T-cell (primary cell): ENCODE data around the gene KCNQ1OT1. TPM values are rescaled to one million over a fixed set of nuclear protein-coding genes. Genes with fewer than 3 reads are reported as not detected.

Experiments used
- ATAC-seq, 4 experiments: fragments of 200-7000 bp in 3 of 4; fragments of 150-1000 bp in 1 of 4; cut with Tn5 transposase; replicated peaks in 1 of 4; 1 replicate in 3 of 4; 2 replicates in 1 of 4; pipeline ENCODE4 v1.10.0; 2021; ENCODE audit warnings: moderate library complexity in 3 of 4, mild to moderate bottlenecking in 2 of 4, moderate number of reproducible peaks in 1 of 4
- CTCF ChIA-PET, 2 donors: fragments of 300-600 bp; sonication (Branson Sonifier 250); formaldehyde crosslinking; loops; one replicate each; lab custom pipeline; 2022; ENCODE audit warnings: antibody characterized with exemption in 2 of 2; lab: Charles Lee
- POLR2A ChIA-PET, 2 donors: fragments of 300-600 bp; sonication (Branson Sonifier 250); formaldehyde crosslinking; loops; one replicate each; lab custom pipeline; 2022; ENCODE audit warnings: antibody characterized with exemption in 2 of 2; lab: Charles Lee
- DNase-seq, 35 experiments: peaks; one replicate each; pipeline versions ENCODE4 v3.0.0 to v3.0.0-alpha.2; 2013 to 2023
- H3K27ac ChIP-seq: one replicate; pipeline ENCODE4 v1.5.1; 2013; ENCODE audit warnings: low read length
- H3K27me3 ChIP-seq, 2 experiments: replicated peaks in 1 of 2; 1 replicate in 1 of 2; 2 replicates in 1 of 2; pipeline versions ENCODE4 v1.6.1 to v1.7.0; 2013; ENCODE audit warnings: low read length in 1 of 2, mixed read lengths in 1 of 2; ENCODE audit not compliant: control insufficient read depth in 2 of 2, insufficient read depth in 2 of 2; ENCODE audit errors: extremely low read depth in 1 of 2
- H3K36me3 ChIP-seq, 2 donors: 1 replicate in 1 of 2; 2 replicates in 1 of 2; pipeline versions ENCODE4 v1.6.1 to v1.7.0; 2013; ENCODE audit warnings: low read length in 1 of 2; ENCODE audit not compliant: control insufficient read depth in 2 of 2, insufficient read depth in 1 of 2; ENCODE audit errors: extremely low read depth in 1 of 2
- H3K4me1 ChIP-seq, 2 experiments: 1 replicate in 1 of 2; 2 replicates in 1 of 2; pipeline versions ENCODE4 v1.6.1 to v1.7.0; 2013; ENCODE audit warnings: low read length in 2 of 2, mixed read lengths in 1 of 2; ENCODE audit not compliant: insufficient read depth in 2 of 2, control insufficient read depth in 1 of 2; ENCODE audit errors: extremely low read depth in 1 of 2
- H3K4me3 ChIP-seq, 2 donors: 1 replicate in 1 of 2; 2 replicates in 1 of 2; pipeline versions ENCODE4 v1.5.1 to v1.7.0; 2013; ENCODE audit warnings: mild to moderate bottlenecking in 2 of 2, low read length in 1 of 2, moderate library complexity in 1 of 2; ENCODE audit not compliant: control insufficient read depth in 1 of 2; ENCODE audit errors: extremely low read depth in 1 of 2
- H3K9me3 ChIP-seq: 2 replicates; pipeline ENCODE4 v1.7.0; 2013
- H3K27ac Mint-ChIP-seq, 2 donors: one replicate each; pipeline ENCODE4 v1.8.0; 2020 to 2021; ENCODE audit warnings: mild to moderate bottlenecking in 2 of 2, mixed read lengths in 2 of 2
- H3K27me3 Mint-ChIP-seq, 2 donors: one replicate each; pipeline ENCODE4 v1.8.0; 2021 to 2022; ENCODE audit warnings: mixed read lengths in 2 of 2
- H3K36me3 Mint-ChIP-seq: one replicate; pipeline ENCODE4 v1.8.0; 2021; ENCODE audit warnings: mixed read lengths
- H3K4me1 Mint-ChIP-seq, 3 donors: one replicate each; pipeline ENCODE4 v1.8.0; 2020 to 2022; ENCODE audit warnings: mixed read lengths in 3 of 3, mild to moderate bottlenecking in 1 of 3
- H3K4me3 Mint-ChIP-seq, 3 donors: one replicate each; pipeline ENCODE4 v1.8.0; 2020 to 2022; ENCODE audit warnings: mild to moderate bottlenecking in 3 of 3, mixed read lengths in 3 of 3, moderate library complexity in 3 of 3
- H3K9me3 Mint-ChIP-seq, 3 donors: one replicate each; pipeline ENCODE4 v1.8.0; 2020 to 2022; ENCODE audit warnings: mixed read lengths in 3 of 3
- WGBS: methylation state at CpG from one replicate; pipeline ENCODE4 v1.1.5; 2013; ENCODE audit warnings: missing lambda C conversion rate; ENCODE audit not compliant: insufficient coverage; 5-methylcytosine and 5-hydroxymethylcytosine counted together
- total RNA-seq, 35 experiments: library from RNA in 6 of 35; stranded (reverse) in 6 of 35; fragments of 120-200 nt in 1 of 35; gene quantifications; one replicate each; pipeline versions ENCODE4 v1.2.1 to v1.2.4 and lab custom pipeline; 2013 to 2026

The KCNQ1OT1 gene
- total RNA-seq, 5 donors from 2014 or later (not counting 1 experiment from before 2014, with no cell fraction given): 0.30 to 0.42 (median 0.35) TPM

- Histone ChIP-seq H3K4me3 (no peak overlapping the region), H3K27me3 (no peaks in the 10 kb centered on the region), H3K4me1 (no peaks in the 10 kb centered on the region), H3K36me3 (peaks cover 0 to 3% of the 10 kb centered on the region in 2 donors), H3K27ac (no peak overlapping the region), H3K9me3 (no peaks in the 10 kb centered on the region)
- ATAC-seq (no peak), DNase-seq (peak in 1 of 35 experiments; percentile 0)
- CTCF ChIA-PET: no interaction called here
- POLR2A ChIA-PET: no interaction called here
- Mint-ChIP-seq H3K9me3 (no peaks in the 10 kb centered on the region), H3K27me3 (no peaks in the 10 kb centered on the region), H3K27ac (no peak overlapping the region), H3K4me1 (no peaks in the 10 kb centered on the region), H3K36me3 (peaks cover 13% of the 10 kb centered on the region), H3K4me3 (no peak overlapping the region)
- 85% methylated on average over 7 of the region's 7 CpGs for WGBS
These were observed 24.3 kb downstream of the KCNQ1OT1 start for GRCh38 chr11:2675540-2675939.

- WGBS: 93% methylated on average over 3 of the region's 8 CpGs
- no peak overlapping the region for H3K27ac Mint-ChIP-seq
- H3K4me3 ChIP-seq: no peak overlapping the region
- H3K36me3 ChIP-seq: peaks cover 0 to 3% of the 10 kb centered on the region in 2 donors
- H3K4me1 ChIP-seq: no peaks in the 10 kb centered on the region
- no peak for ATAC-seq
- no peaks in the 10 kb centered on the region for H3K9me3 ChIP-seq
- ChIA-PET CTCF (no interaction called here), POLR2A (no interaction called here)
- no peaks in the 10 kb centered on the region for H3K27me3 ChIP-seq
- no peak overlapping the region for H3K4me3 Mint-ChIP-seq
- H3K27me3 Mint-ChIP-seq: no peaks in the 10 kb centered on the region
- H3K9me3 Mint-ChIP-seq: no peaks in the 10 kb centered on the region
- H3K27ac ChIP-seq: no peak overlapping the region
- no peaks in the 10 kb centered on the region for H3K4me1 Mint-ChIP-seq
- H3K36me3 Mint-ChIP-seq: peaks cover 20% of the 10 kb centered on the region
- DNase-seq: no peak
These were observed 25.1 kb downstream of the KCNQ1OT1 start for GRCh38 chr11:2674658-2675131.

DNA sequence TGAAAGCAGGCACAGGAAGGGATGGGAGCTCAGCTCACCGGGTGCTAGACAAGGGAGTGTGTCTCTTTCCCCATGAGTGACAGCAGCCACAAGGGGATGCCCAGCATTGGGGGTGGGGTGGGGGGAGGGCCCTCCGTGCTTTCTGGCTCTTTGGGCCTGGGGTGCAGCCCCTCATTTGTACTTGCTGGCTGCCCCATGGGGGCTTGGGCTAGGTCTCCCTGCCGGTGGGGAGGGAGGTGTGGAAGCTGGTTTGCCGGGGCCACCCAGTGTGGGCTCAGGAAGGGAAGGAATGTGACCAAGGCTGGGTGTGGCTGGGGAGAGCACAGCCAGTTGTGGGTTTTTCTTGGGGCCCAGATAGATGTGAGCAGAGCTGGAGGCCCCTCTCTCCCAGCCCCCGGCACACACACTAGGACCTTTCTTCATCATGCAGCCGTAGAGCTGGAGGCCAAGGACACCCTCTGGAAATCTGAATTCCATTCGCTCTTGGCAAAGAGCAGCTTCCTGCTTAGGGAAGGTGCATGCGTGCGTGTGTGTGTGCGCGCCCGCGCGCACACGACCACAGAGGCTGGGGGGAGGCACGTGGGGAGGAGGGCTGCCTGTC is 25.8 kb downstream of the KCNQ1OT1 start:
- Histone ChIP-seq H3K4me1 (no peaks in the 10 kb centered on the region), H3K36me3 (peaks cover 0 to 3% of the 10 kb centered on the region in 2 donors), H3K27ac (no peak overlapping the region), H3K9me3 (no peaks in the 10 kb centered on the region), H3K27me3 (no peaks in the 10 kb centered on the region), H3K4me3 (no peak overlapping the region)
- DNase-seq: no peak
- H3K36me3 Mint-ChIP-seq: peaks cover 17% of the 10 kb centered on the region
- ATAC-seq: no peak
- ChIA-PET POLR2A (interaction anchor here in 1 of 2 donors (0.6 kb wide), 1 partner anchor 230 kb away, joined by 4 read pairs; the partner anchor contains the start of gene TRPM5), CTCF (no interaction called here)
- WGBS: 93% methylated on average over 15 of the region's 16 CpGs
- no peak overlapping the region for H3K4me3 Mint-ChIP-seq
- no peaks in the 10 kb centered on the region for H3K9me3 Mint-ChIP-seq
- no peaks in the 10 kb centered on the region for H3K4me1 Mint-ChIP-seq
- H3K27ac Mint-ChIP-seq: no peak overlapping the region
- H3K27me3 Mint-ChIP-seq: no peaks in the 10 kb centered on the region

DNA sequence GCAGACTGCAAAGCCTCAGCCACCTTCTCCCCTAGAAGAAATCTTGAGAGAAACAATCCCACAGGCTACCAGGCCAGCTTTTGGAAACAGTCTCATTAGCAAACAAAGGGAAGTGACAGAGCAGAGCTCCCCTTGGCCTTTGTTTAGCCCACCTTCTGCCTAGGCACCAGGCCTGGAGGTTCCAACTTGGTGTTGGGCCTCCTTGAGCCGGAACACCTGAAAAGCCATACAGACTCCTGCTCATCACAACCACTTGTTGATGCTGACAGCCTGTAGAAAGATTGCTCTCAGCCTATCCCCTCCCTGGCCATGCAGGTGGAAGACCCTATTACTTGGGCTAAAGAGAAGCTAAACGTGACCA is 26.6 kb downstream of the KCNQ1OT1 start:
- WGBS: 83% methylated on average over 2 of the region's 2 CpGs
- peaks cover 24% of the 10 kb centered on the region for H3K36me3 Mint-ChIP-seq
- Histone ChIP-seq H3K36me3 (peaks cover 0 to 3% of the 10 kb centered on the region in 2 donors), H3K4me1 (no peaks in the 10 kb centered on the region), H3K27me3 (no peaks in the 10 kb centered on the region), H3K4me3 (no peak overlapping the region), H3K9me3 (no peaks in the 10 kb centered on the region), H3K27ac (no peak overlapping the region)
- CTCF ChIA-PET: no interaction called here
- H3K9me3 Mint-ChIP-seq: no peaks in the 10 kb centered on the region
- DNase-seq (no peak), ATAC-seq (no peak)
- H3K4me1 Mint-ChIP-seq: no peaks in the 10 kb centered on the region
- no peak overlapping the region for H3K4me3 Mint-ChIP-seq
- no peak overlapping the region for H3K27ac Mint-ChIP-seq
- POLR2A ChIA-PET: interaction anchor here in 1 of 2 donors (0.6 kb wide), 1 partner anchor 229 kb away, joined by 4 read pairs; the partner anchor contains the start of gene TRPM5
- no peaks in the 10 kb centered on the region for H3K27me3 Mint-ChIP-seq

GRCh38 chr11:2672553-2673249 is 27.1 kb downstream of the KCNQ1OT1 start:
- no peaks in the 10 kb centered on the region for H3K27me3 ChIP-seq
- Mint-ChIP-seq H3K4me1 (no peaks in the 10 kb centered on the region), H3K36me3 (peaks cover 24% of the 10 kb centered on the region), H3K4me3 (no peak overlapping the region), H3K27me3 (no peaks in the 10 kb centered on the region), H3K9me3 (no peaks in the 10 kb centered on the region), H3K27ac (no peak overlapping the region)
- H3K36me3 ChIP-seq: peaks cover 0 to 3% of the 10 kb centered on the region in 2 donors
- POLR2A ChIA-PET: no interaction called here
- no peak overlapping the region for H3K27ac ChIP-seq
- DNase-seq (no peak), ATAC-seq (no peak)
- H3K9me3 ChIP-seq: no peaks in the 10 kb centered on the region
- CTCF ChIA-PET: no interaction called here
- no peaks in the 10 kb centered on the region for H3K4me1 ChIP-seq
- H3K4me3 ChIP-seq: no peak overlapping the region
- WGBS: 76% methylated on average over 4 of the region's 4 CpGs

DNA sequence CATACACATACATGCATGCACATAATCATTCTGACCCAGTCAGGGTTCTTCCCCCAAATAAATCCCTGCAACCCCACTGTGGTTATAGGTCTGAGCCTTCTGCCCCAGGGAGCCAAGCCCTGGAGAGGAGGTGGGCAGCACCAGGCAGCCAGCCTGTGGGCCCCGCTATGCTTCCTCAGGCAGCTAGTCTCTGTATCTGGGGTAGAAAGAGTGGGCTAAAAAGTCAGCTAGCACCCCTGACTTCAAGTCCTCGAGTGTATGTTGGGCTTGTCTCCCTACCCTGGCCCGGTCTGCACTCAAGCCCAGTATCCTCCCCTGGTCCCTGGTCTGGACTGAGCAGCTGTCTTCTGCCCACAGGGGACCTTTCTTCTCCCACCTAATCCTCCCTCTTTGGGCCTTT is 28.0 kb downstream of the KCNQ1OT1 start:
- no peaks in the 10 kb centered on the region for H3K4me1 Mint-ChIP-seq
- peaks cover 0 to 3% of the 10 kb centered on the region in 2 donors for H3K36me3 ChIP-seq
- no peak for ATAC-seq
- ChIA-PET CTCF (interaction anchor here in 1 of 2 donors (0.6 kb wide), 1 partner anchor 189 kb away, joined by 3 read pairs; no protein-coding TSS in a partner anchor), POLR2A (no interaction called here)
- no peaks in the 10 kb centered on the region for H3K27me3 ChIP-seq
- no peaks in the 10 kb centered on the region for H3K9me3 ChIP-seq
- H3K4me3 ChIP-seq: no peak overlapping the region
- no peaks in the 10 kb centered on the region for H3K4me1 ChIP-seq
- no peak overlapping the region for H3K27ac ChIP-seq
- H3K9me3 Mint-ChIP-seq: no peaks in the 10 kb centered on the region
- H3K27ac Mint-ChIP-seq: no peak overlapping the region
- 100% methylated on average over 3 of the region's 3 CpGs for WGBS
- H3K27me3 Mint-ChIP-seq: no peaks in the 10 kb centered on the region
- no peak for DNase-seq
- H3K36me3 Mint-ChIP-seq: peaks cover 24% of the 10 kb centered on the region
- no peak overlapping the region for H3K4me3 Mint-ChIP-seq
